ENCODE data around the gene ARL8A.

DNA sequence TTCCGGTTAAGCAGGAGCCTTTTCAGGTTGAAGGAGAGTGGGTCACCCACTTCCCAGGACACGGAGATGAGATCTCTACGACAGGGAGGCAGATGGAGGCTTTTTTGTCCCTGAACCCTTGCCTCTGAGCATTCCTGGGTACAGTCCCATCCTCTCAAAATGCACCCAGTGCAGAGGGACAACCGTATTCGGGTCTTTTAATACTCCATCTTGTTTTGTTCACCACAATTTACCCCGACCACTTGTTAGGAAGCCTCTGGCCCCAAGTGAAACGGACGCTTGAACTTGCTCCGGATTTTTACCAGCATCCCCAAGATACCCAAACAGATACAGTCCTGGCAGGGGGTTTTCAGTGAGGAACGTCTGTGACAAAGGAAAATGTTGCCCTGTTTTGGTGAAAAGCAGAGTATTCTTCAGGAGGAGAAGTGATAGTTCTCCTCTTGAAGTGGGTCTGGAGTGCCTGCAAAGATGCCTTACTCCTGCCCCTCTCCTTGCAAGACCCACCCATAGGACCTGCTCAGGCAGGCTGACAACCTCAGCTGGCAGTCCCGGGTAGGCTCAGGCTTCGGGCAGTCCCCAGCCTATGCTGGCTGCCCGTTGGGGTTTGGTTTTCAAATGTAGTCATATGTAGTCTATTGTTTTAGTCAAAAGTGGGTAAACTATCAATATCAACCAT lies 669 bp upstream of the ARL8A start:
- TF ChIP-seq, protein P1, sequence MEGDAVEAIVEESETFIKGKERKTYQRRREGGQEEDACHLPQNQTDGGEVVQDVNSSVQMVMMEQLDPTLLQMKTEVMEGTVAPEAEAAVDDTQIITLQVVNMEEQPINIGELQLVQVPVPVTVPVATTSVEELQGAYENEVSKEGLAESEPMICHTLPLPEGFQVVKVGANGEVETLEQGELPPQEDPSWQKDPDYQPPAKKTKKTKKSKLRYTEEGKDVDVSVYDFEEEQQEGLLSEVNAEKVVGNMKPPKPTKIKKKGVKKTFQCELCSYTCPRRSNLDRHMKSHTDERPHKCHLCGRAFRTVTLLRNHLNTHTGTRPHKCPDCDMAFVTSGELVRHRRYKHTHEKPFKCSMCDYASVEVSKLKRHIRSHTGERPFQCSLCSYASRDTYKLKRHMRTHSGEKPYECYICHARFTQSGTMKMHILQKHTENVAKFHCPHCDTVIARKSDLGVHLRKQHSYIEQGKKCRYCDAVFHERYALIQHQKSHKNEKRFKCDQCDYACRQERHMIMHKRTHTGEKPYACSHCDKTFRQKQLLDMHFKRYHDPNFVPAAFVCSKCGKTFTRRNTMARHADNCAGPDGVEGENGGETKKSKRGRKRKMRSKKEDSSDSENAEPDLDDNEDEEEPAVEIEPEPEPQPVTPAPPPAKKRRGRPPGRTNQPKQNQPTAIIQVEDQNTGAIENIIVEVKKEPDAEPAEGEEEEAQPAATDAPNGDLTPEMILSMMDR (optimal IDR thresholded peaks at IDR 0.05 in 1 of 3, IDR thresholded peaks at IDR 0.05 in 1 of 3, conservative IDR thresholded peaks at IDR 0.05 in 1 of 3; ENCODE audit: extremely low read depth in 1 of 3, insufficient read depth in 2 of 3, low read length in 3 of 3): no peak
- TF ChIP-seq EZH2 (IDR thresholded peaks at IDR 0.05; ENCODE audit: low read length): no peak
